HepG2 (cell line): ENCODE results near the gene H1-8. TPM values are rescaled to one million over a fixed set of nuclear protein-coding genes. Genes with fewer than 3 reads are reported as not detected.

ENCODE experiments used
- DNMT1 ChIP-seq: sonication (generic); formaldehyde crosslinking; IDR thresholded peaks from 2 replicates; pipeline ENCODE4 v1.5.1; 2020; ENCODE audit warnings: mild to moderate bottlenecking, missing genetic modification reagents
- FOXM1 ChIP-seq: sonication (generic); formaldehyde crosslinking; IDR thresholded peaks from 2 replicates; pipeline ENCODE4 v1.5.0; 2020; ENCODE audit warnings: missing genetic modification reagents
- HNRNPUL1 ChIP-seq: fragments of 200-400 bp; formaldehyde crosslinking; IDR thresholded peaks from 2 replicates; pipeline ENCODE4 v1.6.1; 2017; ENCODE audit warnings: low read depth, mild to moderate bottlenecking, low read length, moderate library complexity
- MAFG ChIP-seq: sonication (generic); formaldehyde crosslinking; IDR thresholded peaks from 2 replicates; pipeline ENCODE4 v1.5.1; 2020; ENCODE audit warnings: mild to moderate bottlenecking, missing genetic modification reagents
- MXD4 ChIP-seq: IDR thresholded peaks from 2 replicates; pipeline ENCODE4 v1.6.1; 2016; ENCODE audit warnings: mild to moderate bottlenecking, missing biosample characterization, missing genetic modification reagents
- NR2F2 ChIP-seq: IDR thresholded peaks from 2 replicates; pipeline ENCODE4 v1.6.1; 2012; ENCODE audit warnings: low read depth, inconsistent platforms, borderline replicate concordance
- NR3C1 ChIP-seq: sonication (generic); formaldehyde crosslinking; IDR thresholded peaks from 2 replicates; pipeline ENCODE4 v1.4.0; 2020; ENCODE audit warnings: missing genetic modification reagents
- SOX6 ChIP-seq, 2 experiments: fragments of 450-650 bp in 1 of 2; sonication (generic) in 1 of 2; formaldehyde crosslinking in 1 of 2; IDR thresholded peaks; 2 replicates each; pipeline versions ENCODE4 v1.4.0 to v1.6.1; 2017 to 2020; ENCODE audit warnings: antibody characterized with exemption in 1 of 2, mild to moderate bottlenecking in 1 of 2, missing genetic modification reagents in 1 of 2
- SP1 ChIP-seq, 2 experiments: fragments of 450-650 bp in 1 of 2; sonication (generic) in 1 of 2; formaldehyde crosslinking in 1 of 2; IDR thresholded peaks; 2 replicates each; pipeline versions ENCODE4 v1.4.0 to v1.6.1; 2016 to 2020; ENCODE audit warnings: missing genetic modification reagents in 1 of 2
- TCF7 ChIP-seq: sonication (generic); IDR thresholded peaks from 2 replicates; pipeline ENCODE4 v1.6.1; 2016; ENCODE audit warnings: antibody characterized with exemption, low read depth
- ZKSCAN1 ChIP-seq: fragments of 150-350 bp; IDR thresholded peaks from 2 replicates; pipeline ENCODE4 v1.6.1; 2014; ENCODE audit warnings: low read length
- ZNF17 ChIP-seq: sonication (generic); formaldehyde crosslinking; IDR thresholded peaks from 2 replicates; pipeline ENCODE4 v1.5.0; 2020; ENCODE audit warnings: mild to moderate bottlenecking, missing genetic modification reagents
- ZNF205 ChIP-seq: IDR thresholded peaks from 2 replicates; pipeline ENCODE4 v1.6.1; 2018; ENCODE audit warnings: missing biosample characterization, missing genetic modification reagents
- ZNF503 ChIP-seq: sonication (generic); formaldehyde crosslinking; IDR thresholded peaks from 2 replicates; pipeline ENCODE4 v1.4.0; 2020; ENCODE audit warnings: missing genetic modification reagents
- ZNF75D ChIP-seq: sonication (generic); formaldehyde crosslinking; IDR thresholded peaks from 2 replicates; pipeline ENCODE4 v1.8.1; 2023; ENCODE audit warnings: missing genetic modification reagents, mild to moderate bottlenecking, borderline replicate concordance
- ZSCAN12 ChIP-seq: sonication (generic); formaldehyde crosslinking; IDR thresholded peaks from 2 replicates; pipeline ENCODE4 v1.9.0; 2021; ENCODE audit warnings: mild to moderate bottlenecking, missing genetic modification reagents
- polyA plus RNA-seq, 8 experiments: library from polyadenylated mRNA; depleted of rRNA in 3 of 8; stranded (reverse) in 7 of 8; unstranded in 1 of 8; fragments of >200 nt; fragmentation: Illumina TruSeq in 4 of 8; extraction: Trizol in 4 of 8; gene quantifications; 2 replicates each; pipeline versions ENCODE4 v1.2.1 to v1.2.3, GENCODE V29; 2011 to 2016; ENCODE audit warnings: low read depth in 4 of 8, missing spikeins in 1 of 8, mixed read lengths in 1 of 8; ENCODE audit not compliant: insufficient read depth in 1 of 8
- total RNA-seq, 5 experiments: library from RNA; depleted of rRNA; stranded (reverse); fragments of >200 nt; fragmentation: Illumina TruSeq; extraction: Trizol; gene quantifications; 2 replicates each; pipeline ENCODE4 v1.2.3, GENCODE V29; 2016; ENCODE audit warnings: low read depth in 1 of 5
- TF ChIP-seq, protein P1 (sequence below): sonication (generic); formaldehyde crosslinking; IDR thresholded peaks from 2 replicates; pipeline ENCODE4 v1.5.0; 2020; ENCODE audit warnings: mild to moderate bottlenecking, missing genetic modification reagents
- TF ChIP-seq, protein P2 (sequence below): sonication (generic); formaldehyde crosslinking; IDR thresholded peaks from 2 replicates; pipeline ENCODE4 v1.5.0; 2020; ENCODE audit warnings: mild to moderate bottlenecking, missing genetic modification reagents, moderate library complexity
- TF ChIP-seq, protein P3 (sequence below): sonication (generic); formaldehyde crosslinking; IDR thresholded peaks from 2 replicates; pipeline ENCODE4 v1.4.0; 2020; ENCODE audit warnings: missing genetic modification reagents

The H1-8 gene
- total and polyA plus RNA-seq, 2 of the 13 experiments (the other 11 are each of a cell fraction or from before 2014, with no cell fraction given) = 0.08 TPM; not detected in 1

DNA sequence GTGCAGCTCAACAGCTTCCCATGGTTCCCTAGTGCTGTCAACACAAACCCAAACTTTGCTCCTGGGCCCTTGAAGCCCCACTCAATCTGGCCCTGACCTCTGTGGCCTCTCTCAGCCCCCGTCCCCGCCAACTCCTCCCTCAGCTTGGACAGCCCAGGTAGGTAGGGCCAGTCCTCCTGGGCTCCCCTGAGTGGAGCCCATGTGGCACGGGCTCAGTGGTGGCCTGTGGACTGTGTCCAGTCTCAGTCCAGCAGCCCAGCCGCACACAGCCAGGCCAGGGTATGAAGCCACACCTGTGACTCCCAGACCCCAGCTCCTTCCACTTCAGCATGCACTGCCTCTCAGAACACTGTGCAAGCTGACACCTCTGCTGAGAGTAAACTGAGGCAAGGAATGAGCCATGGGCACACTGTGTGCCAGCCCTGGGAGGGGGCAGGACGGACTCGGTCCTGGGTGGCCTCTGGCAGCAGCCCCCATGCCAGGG, 52.0 kb downstream of the H1-8 start (continued):
- TF ChIP-seq, protein P1, sequence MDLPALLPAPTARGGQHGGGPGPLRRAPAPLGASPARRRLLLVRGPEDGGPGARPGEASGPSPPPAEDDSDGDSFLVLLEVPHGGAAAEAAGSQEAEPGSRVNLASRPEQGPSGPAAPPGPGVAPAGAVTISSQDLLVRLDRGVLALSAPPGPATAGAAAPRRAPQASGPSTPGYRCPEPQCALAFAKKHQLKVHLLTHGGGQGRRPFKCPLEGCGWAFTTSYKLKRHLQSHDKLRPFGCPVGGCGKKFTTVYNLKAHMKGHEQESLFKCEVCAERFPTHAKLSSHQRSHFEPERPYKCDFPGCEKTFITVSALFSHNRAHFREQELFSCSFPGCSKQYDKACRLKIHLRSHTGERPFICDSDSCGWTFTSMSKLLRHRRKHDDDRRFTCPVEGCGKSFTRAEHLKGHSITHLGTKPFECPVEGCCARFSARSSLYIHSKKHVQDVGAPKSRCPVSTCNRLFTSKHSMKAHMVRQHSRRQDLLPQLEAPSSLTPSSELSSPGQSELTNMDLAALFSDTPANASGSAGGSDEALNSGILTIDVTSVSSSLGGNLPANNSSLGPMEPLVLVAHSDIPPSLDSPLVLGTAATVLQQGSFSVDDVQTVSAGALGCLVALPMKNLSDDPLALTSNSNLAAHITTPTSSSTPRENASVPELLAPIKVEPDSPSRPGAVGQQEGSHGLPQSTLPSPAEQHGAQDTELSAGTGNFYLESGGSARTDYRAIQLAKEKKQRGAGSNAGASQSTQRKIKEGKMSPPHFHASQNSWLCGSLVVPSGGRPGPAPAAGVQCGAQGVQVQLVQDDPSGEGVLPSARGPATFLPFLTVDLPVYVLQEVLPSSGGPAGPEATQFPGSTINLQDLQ = no peak
- TF ChIP-seq, protein P2, sequence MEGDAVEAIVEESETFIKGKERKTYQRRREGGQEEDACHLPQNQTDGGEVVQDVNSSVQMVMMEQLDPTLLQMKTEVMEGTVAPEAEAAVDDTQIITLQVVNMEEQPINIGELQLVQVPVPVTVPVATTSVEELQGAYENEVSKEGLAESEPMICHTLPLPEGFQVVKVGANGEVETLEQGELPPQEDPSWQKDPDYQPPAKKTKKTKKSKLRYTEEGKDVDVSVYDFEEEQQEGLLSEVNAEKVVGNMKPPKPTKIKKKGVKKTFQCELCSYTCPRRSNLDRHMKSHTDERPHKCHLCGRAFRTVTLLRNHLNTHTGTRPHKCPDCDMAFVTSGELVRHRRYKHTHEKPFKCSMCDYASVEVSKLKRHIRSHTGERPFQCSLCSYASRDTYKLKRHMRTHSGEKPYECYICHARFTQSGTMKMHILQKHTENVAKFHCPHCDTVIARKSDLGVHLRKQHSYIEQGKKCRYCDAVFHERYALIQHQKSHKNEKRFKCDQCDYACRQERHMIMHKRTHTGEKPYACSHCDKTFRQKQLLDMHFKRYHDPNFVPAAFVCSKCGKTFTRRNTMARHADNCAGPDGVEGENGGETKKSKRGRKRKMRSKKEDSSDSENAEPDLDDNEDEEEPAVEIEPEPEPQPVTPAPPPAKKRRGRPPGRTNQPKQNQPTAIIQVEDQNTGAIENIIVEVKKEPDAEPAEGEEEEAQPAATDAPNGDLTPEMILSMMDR (CRISPR knock-in tag) = no peak
- TF ChIP-seq FOXM1 (CRISPR knock-in tag) (no peak), ZSCAN12 (CRISPR knock-in tag) (no peak), SP1 (IDR thresholded peaks at IDR 0.05) (no peak), SP1 (CRISPR knock-in tag; IDR thresholded peaks at IDR 0.05) (no peak), ZNF17 (CRISPR knock-in tag) (no peak), ZKSCAN1 (no peak), MAFG (CRISPR knock-in tag) (no peak), ZNF503 (CRISPR knock-in tag) (peak; percentile 76; the same call in 1 of the 2 replicates), ZNF205 (CRISPR knock-in tag) (0 out of 2 replicates have a peak, but pooled peaks have one; percentile 56), TCF7 (peak; percentile 33; the same call in 1 of the 2 replicates), ZNF75D (CRISPR knock-in tag) (no peak), HNRNPUL1 (no peak), SOX6 (IDR thresholded peaks at IDR 0.05) (no peak), SOX6 (CRISPR knock-in tag; IDR thresholded peaks at IDR 0.05) (peak; percentile 43), NR3C1 (CRISPR knock-in tag) (no peak), DNMT1 (CRISPR knock-in tag) (no peak), NR2F2 (peak; percentile 93), MXD4 (CRISPR knock-in tag) (peak; percentile 65; the same call in 1 of the 2 replicates)
- TF ChIP-seq, protein P3, sequence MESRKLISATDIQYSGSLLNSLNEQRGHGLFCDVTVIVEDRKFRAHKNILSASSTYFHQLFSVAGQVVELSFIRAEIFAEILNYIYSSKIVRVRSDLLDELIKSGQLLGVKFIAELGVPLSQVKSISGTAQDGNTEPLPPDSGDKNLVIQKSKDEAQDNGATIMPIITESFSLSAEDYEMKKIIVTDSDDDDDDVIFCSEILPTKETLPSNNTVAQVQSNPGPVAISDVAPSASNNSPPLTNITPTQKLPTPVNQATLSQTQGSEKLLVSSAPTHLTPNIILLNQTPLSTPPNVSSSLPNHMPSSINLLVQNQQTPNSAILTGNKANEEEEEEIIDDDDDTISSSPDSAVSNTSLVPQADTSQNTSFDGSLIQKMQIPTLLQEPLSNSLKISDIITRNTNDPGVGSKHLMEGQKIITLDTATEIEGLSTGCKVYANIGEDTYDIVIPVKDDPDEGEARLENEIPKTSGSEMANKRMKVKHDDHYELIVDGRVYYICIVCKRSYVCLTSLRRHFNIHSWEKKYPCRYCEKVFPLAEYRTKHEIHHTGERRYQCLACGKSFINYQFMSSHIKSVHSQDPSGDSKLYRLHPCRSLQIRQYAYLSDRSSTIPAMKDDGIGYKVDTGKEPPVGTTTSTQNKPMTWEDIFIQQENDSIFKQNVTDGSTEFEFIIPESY (CRISPR knock-in tag) = no peak
